Measurements from ENCODE around the gene MEGF11. TPM values are rescaled to one million over a fixed set of nuclear protein-coding genes. Genes with fewer than 3 reads are reported as not detected.

MEGF11 gene
- polyA plus RNA-seq, 1 of the 3 experiments (the other 2 are of a cell fraction): not detected

DNA sequence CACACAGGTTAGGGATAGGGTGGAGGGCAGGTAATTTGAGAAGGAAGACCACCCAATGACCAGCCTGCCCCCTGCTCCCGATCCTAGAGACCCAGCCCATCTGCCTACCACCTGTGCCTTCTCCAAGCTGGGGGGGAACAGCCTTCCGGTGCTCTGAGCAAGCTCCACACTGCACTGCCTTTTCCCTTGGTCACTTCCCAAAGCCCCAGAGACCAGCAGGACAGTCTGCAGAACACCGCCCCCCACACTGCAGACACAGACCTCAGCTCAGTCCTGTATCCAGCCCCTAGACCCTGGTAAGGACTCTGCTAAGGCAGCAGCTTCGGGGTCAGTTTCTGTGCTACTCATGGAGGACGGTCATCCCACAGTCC is 156.9 kb downstream of the MEGF11 start:
- Histone ChIP-seq H3K36me3 (replicated peaks in 1 of 2; ENCODE audit: control insufficient read depth in 1 of 2, insufficient read depth in 2 of 2, low read length in 1 of 2) (no peaks in the 10 kb centered on the region), H3K9me3 (no peaks in the 10 kb centered on the region), H3K4me3 (ENCODE audit: low read depth in 2 of 2, low read length in 1 of 2) (no peak overlapping the region), H3K9ac (no peak overlapping the region), H2AFZ (ENCODE audit: low read depth) (no peak overlapping the region), H3K4me2 (no peak overlapping the region), H3F3A (replicated peaks; ENCODE audit: insufficient read depth) (no peaks in the 10 kb centered on the region), H3K4me1 (ENCODE audit: control insufficient read depth in 1 of 2, insufficient read depth in 2 of 2, low read depth in 1 of 2, low read length in 1 of 2) (peaks cover 0 to 8% of the 10 kb centered on the region in 2 experiments; a peak in 1 of 4 replicates), H4K20me1 (ENCODE audit: insufficient read depth) (no peaks in the 10 kb centered on the region), H3K27me3 (ENCODE audit: insufficient read depth) (peaks cover 5% of the 10 kb centered on the region), H3K79me2 (ENCODE audit: insufficient read depth) (no peaks in the 10 kb centered on the region), H3K9me2 (no peaks in the 10 kb centered on the region), H3K27ac (ENCODE audit: low read depth in 2 of 2, low read length in 1 of 2) (no peak overlapping the region)
- TF ChIP-seq RCOR1 (IDR thresholded peaks at IDR 0.05; ENCODE audit: low read length) (no peak), RFX5 (IDR thresholded peaks at IDR 0.05; ENCODE audit: low read length) (no peak), TEAD4 (IDR thresholded peaks at IDR 0.05; ENCODE audit: borderline replicate concordance, insufficient read depth) (no peak), FOXM1 (IDR thresholded peaks at IDR 0.05; ENCODE audit: low read depth) (no peak), MXI1 (IDR thresholded peaks at IDR 0.05; ENCODE audit: low read depth, low read length) (no peak), JUND (IDR thresholded peaks at IDR 0.05) (no peak)
- TF ChIP-seq, protein P1, sequence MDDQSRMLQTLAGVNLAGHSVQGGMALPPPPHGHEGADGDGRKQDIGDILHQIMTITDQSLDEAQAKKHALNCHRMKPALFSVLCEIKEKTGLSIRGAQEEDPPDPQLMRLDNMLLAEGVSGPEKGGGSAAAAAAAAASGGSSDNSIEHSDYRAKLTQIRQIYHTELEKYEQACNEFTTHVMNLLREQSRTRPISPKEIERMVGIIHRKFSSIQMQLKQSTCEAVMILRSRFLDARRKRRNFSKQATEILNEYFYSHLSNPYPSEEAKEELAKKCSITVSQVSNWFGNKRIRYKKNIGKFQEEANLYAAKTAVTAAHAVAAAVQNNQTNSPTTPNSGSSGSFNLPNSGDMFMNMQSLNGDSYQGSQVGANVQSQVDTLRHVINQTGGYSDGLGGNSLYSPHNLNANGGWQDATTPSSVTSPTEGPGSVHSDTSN (IDR thresholded peaks at IDR 0.05): no peak
- TF ChIP-seq, protein P2, sequence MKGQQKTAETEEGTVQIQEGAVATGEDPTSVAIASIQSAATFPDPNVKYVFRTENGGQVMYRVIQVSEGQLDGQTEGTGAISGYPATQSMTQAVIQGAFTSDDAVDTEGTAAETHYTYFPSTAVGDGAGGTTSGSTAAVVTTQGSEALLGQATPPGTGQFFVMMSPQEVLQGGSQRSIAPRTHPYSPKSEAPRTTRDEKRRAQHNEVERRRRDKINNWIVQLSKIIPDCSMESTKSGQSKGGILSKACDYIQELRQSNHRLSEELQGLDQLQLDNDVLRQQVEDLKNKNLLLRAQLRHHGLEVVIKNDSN (IDR thresholded peaks at IDR 0.05; ENCODE audit: borderline replicate concordance, low read depth): no peak
- TF ChIP-seq, protein P3, sequence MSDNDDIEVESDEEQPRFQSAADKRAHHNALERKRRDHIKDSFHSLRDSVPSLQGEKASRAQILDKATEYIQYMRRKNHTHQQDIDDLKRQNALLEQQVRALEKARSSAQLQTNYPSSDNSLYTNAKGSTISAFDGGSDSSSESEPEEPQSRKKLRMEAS (IDR thresholded peaks at IDR 0.05; ENCODE audit: low read depth): no peak
- CTCF ChIA-PET: interaction anchor here (1.2 kb wide), 2 partner anchors 116 to 180 kb away, joined by 3 to 4 read pairs; no protein-coding TSS in a partner anchor
- no peak for DNase-seq
- WGBS (ENCODE audit: low lambda C conversion rate): 23% methylated on average over 4 of the region's 5 CpGs
- POLR2A ChIA-PET: no interaction called here

DNA sequence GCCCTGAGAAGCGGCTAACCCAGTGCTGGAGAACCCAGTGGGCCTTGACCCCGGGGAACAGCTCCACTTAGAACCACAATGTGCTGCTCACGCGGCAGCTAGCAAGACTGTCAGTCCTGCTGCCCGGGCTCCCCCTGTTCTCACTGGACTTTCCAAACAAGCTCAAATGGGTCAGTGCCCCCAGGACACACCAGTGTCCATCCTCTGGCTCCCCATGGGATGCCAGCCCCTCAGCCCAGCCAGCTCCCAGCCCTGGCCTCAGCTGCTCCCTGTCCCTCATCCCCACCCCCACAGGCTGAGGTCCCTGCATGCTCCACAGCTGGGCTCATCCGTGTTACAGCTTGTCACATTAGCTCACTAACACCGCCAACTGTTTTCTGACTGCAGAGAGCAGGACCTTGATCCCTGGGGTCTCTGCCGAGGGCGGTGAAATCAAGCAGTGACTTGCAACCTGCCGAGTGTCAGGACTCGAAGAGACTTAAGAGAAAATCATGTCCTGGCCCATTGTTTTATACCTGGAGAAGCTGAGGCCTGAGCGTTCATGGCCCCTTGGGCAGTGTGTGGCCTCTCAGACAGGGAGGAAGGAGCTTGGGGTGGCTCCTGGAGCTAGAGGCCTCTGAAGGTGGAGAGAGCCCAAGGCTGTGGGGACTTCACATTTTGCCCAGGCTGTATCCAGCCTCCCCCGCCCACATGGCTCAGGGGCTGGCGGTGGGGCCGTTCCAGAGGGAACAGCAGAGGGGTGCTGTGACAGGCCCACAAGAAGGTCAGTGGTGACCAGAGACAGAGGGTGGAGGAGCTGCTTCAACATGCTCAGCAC is 157.5 kb downstream of the MEGF11 start:
- Histone ChIP-seq H2AFZ (ENCODE audit: low read depth) (no peak overlapping the region), H3K27me3 (ENCODE audit: insufficient read depth) (peaks cover 5% of the 10 kb centered on the region), H3K9ac (no peak overlapping the region), H3K9me3 (no peaks in the 10 kb centered on the region), H3K4me1 (ENCODE audit: control insufficient read depth in 1 of 2, insufficient read depth in 2 of 2, low read depth in 1 of 2, low read length in 1 of 2) (peaks cover 0 to 8% of the 10 kb centered on the region in 2 experiments; a peak in 1 of 4 replicates), H3K36me3 (replicated peaks in 1 of 2; ENCODE audit: control insufficient read depth in 1 of 2, insufficient read depth in 2 of 2, low read length in 1 of 2) (no peaks in the 10 kb centered on the region), H3K27ac (ENCODE audit: low read depth in 2 of 2, low read length in 1 of 2) (no peak overlapping the region), H4K20me1 (ENCODE audit: insufficient read depth) (no peaks in the 10 kb centered on the region), H3K79me2 (ENCODE audit: insufficient read depth) (no peaks in the 10 kb centered on the region), H3K9me2 (no peaks in the 10 kb centered on the region), H3K4me2 (no peak overlapping the region), H3K4me3 (ENCODE audit: low read depth in 2 of 2, low read length in 1 of 2) (no peak overlapping the region), H3F3A (replicated peaks; ENCODE audit: insufficient read depth) (no peaks in the 10 kb centered on the region)
- CTCF ChIA-PET: interaction anchor here (1.2 kb wide), 2 partner anchors 115 to 179 kb away, joined by 3 to 4 read pairs; no protein-coding TSS in a partner anchor
- DNase-seq: no peak
- POLR2A ChIA-PET: no interaction called here
- WGBS (ENCODE audit: low lambda C conversion rate): 56% methylated on average over 6 of the region's 15 CpGs
- TF ChIP-seq FOXM1 (IDR thresholded peaks at IDR 0.05; ENCODE audit: low read depth) (no peak), TCF12 (IDR thresholded peaks at IDR 0.05) (no peak), EP300 (IDR thresholded peaks at IDR 0.05; ENCODE audit: borderline replicate concordance in 1 of 2, low read depth in 1 of 2, low read length in 1 of 2) (no peak), NRF1 (IDR thresholded peaks at IDR 0.05; ENCODE audit: low read depth, low read length) (no peak), EZH2phosphoT487 (IDR thresholded peaks at IDR 0.05; ENCODE audit: borderline replicate concordance, low read depth) (no peak), TEAD4 (IDR thresholded peaks at IDR 0.05; ENCODE audit: borderline replicate concordance, insufficient read depth) (no peak), NFIC (IDR thresholded peaks at IDR 0.05; ENCODE audit: borderline replicate concordance) (no peak), RAD21 (IDR thresholded peaks at IDR 0.05; ENCODE audit: low read length) (no peak), ELF1 (IDR thresholded peaks at IDR 0.05) (no peak), FOXJ3 (CRISPR knock-in tag; IDR thresholded peaks at IDR 0.05) (no peak), JUND (IDR thresholded peaks at IDR 0.05) (no peak), RXRA (IDR thresholded peaks at IDR 0.05; ENCODE audit: borderline replicate concordance, low read depth) (no peak), MXI1 (IDR thresholded peaks at IDR 0.05; ENCODE audit: low read depth, low read length) (no peak), POLR2AphosphoS5 (IDR thresholded peaks at IDR 0.05; ENCODE audit: low read depth, low read length) (no peak), SMC3 (IDR thresholded peaks at IDR 0.05; ENCODE audit: low read depth, low read length) (no peak), GATA2 (CRISPR knock-in tag; IDR thresholded peaks at IDR 0.05) (no peak), RCOR1 (IDR thresholded peaks at IDR 0.05; ENCODE audit: low read length) (no peak)
- TF ChIP-seq, protein P3 (IDR thresholded peaks at IDR 0.05; ENCODE audit: low read depth): no peak
- TF ChIP-seq, protein P4, sequence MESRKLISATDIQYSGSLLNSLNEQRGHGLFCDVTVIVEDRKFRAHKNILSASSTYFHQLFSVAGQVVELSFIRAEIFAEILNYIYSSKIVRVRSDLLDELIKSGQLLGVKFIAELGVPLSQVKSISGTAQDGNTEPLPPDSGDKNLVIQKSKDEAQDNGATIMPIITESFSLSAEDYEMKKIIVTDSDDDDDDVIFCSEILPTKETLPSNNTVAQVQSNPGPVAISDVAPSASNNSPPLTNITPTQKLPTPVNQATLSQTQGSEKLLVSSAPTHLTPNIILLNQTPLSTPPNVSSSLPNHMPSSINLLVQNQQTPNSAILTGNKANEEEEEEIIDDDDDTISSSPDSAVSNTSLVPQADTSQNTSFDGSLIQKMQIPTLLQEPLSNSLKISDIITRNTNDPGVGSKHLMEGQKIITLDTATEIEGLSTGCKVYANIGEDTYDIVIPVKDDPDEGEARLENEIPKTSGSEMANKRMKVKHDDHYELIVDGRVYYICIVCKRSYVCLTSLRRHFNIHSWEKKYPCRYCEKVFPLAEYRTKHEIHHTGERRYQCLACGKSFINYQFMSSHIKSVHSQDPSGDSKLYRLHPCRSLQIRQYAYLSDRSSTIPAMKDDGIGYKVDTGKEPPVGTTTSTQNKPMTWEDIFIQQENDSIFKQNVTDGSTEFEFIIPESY (IDR thresholded peaks at IDR 0.05; ENCODE audit: borderline replicate concordance, low read depth): no peak
